Adrenal gland (tissue), 19 donors: ENCODE results near the gene DCPS. TPM values are rescaled to one million over a fixed set of nuclear protein-coding genes. Genes with fewer than 3 reads are reported as not detected.
A peak's percentile ranks its signal among the peaks of the same experiment; 100 is the strongest.
"Not testable (repeated sequence)": the region's sequence is repeated elsewhere in the genome, so short reads cannot be mapped to it uniquely, and the experiment has no call there.

Source experiments
- DNase-seq, 7 donors: peaks; one replicate each; pipeline ENCODE4 v3.0.0-alpha.2; 2019 to 2020
- H3K27ac ChIP-seq, 5 donors: fragments of 200-600 bp; sonication (generic) in 4 of 5; 1 replicate in 3 of 5; 2 replicates in 2 of 5; pipeline versions ENCODE4 v1.5.1 to v1.8.0; 2016 to 2020; ENCODE audit warnings: mild to moderate bottlenecking in 1 of 5
- H3K27me3 ChIP-seq: fragments of 200-600 bp; 2 replicates; pipeline ENCODE4 v1.8.0; 2021
- H3K36me3 ChIP-seq, 2 donors: fragments of 200-600 bp; replicated peaks in 1 of 2; 1 replicate in 1 of 2; 2 replicates in 1 of 2; pipeline versions ENCODE4 v1.5.1 to v1.8.0; 2018 to 2022
- H3K4me1 ChIP-seq, 2 donors: fragments of 200-600 bp; replicated peaks in 1 of 2; 1 replicate in 1 of 2; 2 replicates in 1 of 2; pipeline versions ENCODE4 v1.5.1 to v1.8.0; 2018 to 2021
- H3K4me3 ChIP-seq, 4 donors: fragments of 200-600 bp; sonication (generic) in 3 of 4; one replicate each; pipeline ENCODE4 v1.5.1; 2016 to 2018
- H3K9me3 ChIP-seq, 3 donors: fragments of 200-600 bp; sonication (generic) in 1 of 3; replicated peaks in 1 of 3; 1 replicate in 2 of 3; 2 replicates in 1 of 3; pipeline versions ENCODE4 v1.5.1 to v1.8.0; 2016 to 2021
- CTCF ChIP-seq, 6 experiments: fragments of 450-650 bp in 4 of 6; fragments of 200-600 bp in 2 of 6; sonication (generic) in 1 of 6; IDR thresholded peaks; 1 replicate in 5 of 6; 2 replicates in 1 of 6; pipeline versions ENCODE4 v1.5.1 to v1.8.0; 2016 to 2021; ENCODE audit warnings: antibody characterized with exemption in 6 of 6, mild to moderate bottlenecking in 2 of 6, moderate library complexity in 1 of 6
- POLR2A ChIP-seq, 2 donors: fragments of 450-650 bp; IDR thresholded peaks; one replicate each; pipeline ENCODE4 v1.6.1; 2017; ENCODE audit warnings: antibody characterized with exemption in 2 of 2, mild to moderate bottlenecking in 2 of 2, moderate library complexity in 1 of 2
- WGBS, 4 donors: extraction: QIAGEN DNeasy Blood & Tissue Kit in 2 of 4; methylation state at CpG; one replicate each; pipeline versions ENCODE4 v1.1.5 to v1.1.7; 2013 to 2017; 5-methylcytosine and 5-hydroxymethylcytosine counted together
- intact Hi-C, 2 donors: fragments of 100-400 bp; cut with DNase I; formaldehyde crosslinking; loops; one replicate each; pipeline versions ENCODE4 v1.14.1 to v1.15.0; 2022 to 2023
- long read RNA-seq, 10 donors: library from polyadenylated mRNA in 3 of 10; unstranded in 2 of 10; stranded (forward) in 1 of 10; transcript quantifications; one replicate each; pipeline ENCODE4 v2.0.0 and lab custom pipeline, GENCODE V29; 2021 to 2026
- polyA plus RNA-seq, 3 donors: library from polyadenylated mRNA; stranded (reverse); fragments of 200-250 nt in 2 of 3; fragments of 350-450 nt in 1 of 3; fragmentation: Illumina TruSeq in 1 of 3; extraction: RNeasy Lipid Tissue Mini Kit (QIAGEN cat#74804) in 1 of 3; gene quantifications; one replicate each; pipeline ENCODE4 v1.2.3, GENCODE V29; 2013 to 2014
- total RNA-seq, 9 donors: library from RNA; depleted of rRNA in 4 of 9; stranded (reverse); fragments of >200 nt in 4 of 9; fragments of 120-200 nt in 1 of 9; fragmentation: NEBNext Ultra II Directional in 1 of 9; extraction: Animal tissue kit (Norgen Biotek cat#: 25700) in 1 of 9; gene quantifications; one replicate each; pipeline versions ENCODE4 v1.1.0 to v1.2.4, GENCODE V29; 2013 to 2023
- donor health status: healthy with polysubstance abuse.
- donor health status: Bipolar disorder and iron deficiency.
- donor health status: DM: yes; HTN: yes; CAD: no.
- donor health status: DM: no; HTN: no; CAD: no.
- donor health status: DM: no; HTN: no; CAD: no.
- donor health status: DM: yes; HTN: yes; CAD: no.

The DCPS gene
- total RNA-seq (10 to 100 TPM in 8 of 9 donors, 1 to 10 TPM in 1; 8.3 to 22.2 (median 18.0) TPM), polyA plus RNA-seq (10 to 100 TPM; 18.2 to 45.5 (median 22.4) TPM)
- long read RNA-seq, donor 1, transcript DCPS-201 (6 exons, 1,479 nt): major isoform, 8 of 45 reads
- long read RNA-seq, donor 1, partial matches to known transcripts: 36 of 45 reads
- long read RNA-seq, donor 1, other reads (novel, unspliced or antisense): 0 of 45 reads
- long read RNA-seq, donor 2, partial matches to known transcripts: 0 of 4 reads
- long read RNA-seq, donor 2, other reads (novel, unspliced or antisense): 0 of 4 reads
- long read RNA-seq, donor 3, transcript DCPS-201 (6 exons, 1,479 nt): major isoform, 8 of 9 reads
- long read RNA-seq, donor 3, partial matches to known transcripts: 0 of 9 reads
- long read RNA-seq, donor 3, other reads (novel, unspliced or antisense): 0 of 9 reads
- long read RNA-seq, donor 4, transcript DCPS-201 (6 exons, 1,479 nt): major isoform, 19 of 22 reads
- long read RNA-seq, donor 4, partial matches to known transcripts: 1 of 22 reads
- long read RNA-seq, donor 4, other reads (novel, unspliced or antisense): 1 of 22 reads
- long read RNA-seq, donor 5, transcript DCPS-201 (6 exons, 1,479 nt): major isoform, 15 of 19 reads
- long read RNA-seq, donor 5, partial matches to known transcripts: 0 of 19 reads
- long read RNA-seq, donor 5, other reads (novel, unspliced or antisense): 4 of 19 reads
- long read RNA-seq, donor 6, transcript DCPS-201 (6 exons, 1,479 nt): major isoform, 11 of 12 reads
- long read RNA-seq, donor 6, partial matches to known transcripts: 0 of 12 reads
- long read RNA-seq, donor 6, other reads (novel, unspliced or antisense): 1 of 12 reads
- long read RNA-seq, donor 7, partial matches to known transcripts: 0 of 22 reads
- long read RNA-seq, donor 7, other reads (novel, unspliced or antisense): 20 of 22 reads
- long read RNA-seq, donor 8, transcript DCPS-201 (6 exons, 1,479 nt): major isoform, 7 of 7 reads
- long read RNA-seq, donor 8, partial matches to known transcripts: 0 of 7 reads
- long read RNA-seq, donor 8, other reads (novel, unspliced or antisense): 0 of 7 reads
- long read RNA-seq, donor 9, transcript DCPS-201 (6 exons, 1,479 nt): major isoform, 7 of 28 reads
- long read RNA-seq, donor 9, partial matches to known transcripts: 21 of 28 reads
- long read RNA-seq, donor 9, other reads (novel, unspliced or antisense): 0 of 28 reads
- long read RNA-seq, donor 10, partial matches to known transcripts: 0 of 2 reads
- long read RNA-seq, donor 10, other reads (novel, unspliced or antisense): 0 of 2 reads

GRCh38 chr11:126303623-126304456 lies at the start of gene DCPS:
Gene DCPS, plus strand, starts transcription at chr11:126304060. Its CDS starts 21 bp downstream, at chr11:126304081.
- peak; percentile 90 to 96 (median 92) for DNase-seq
- Histone ChIP-seq H3K27me3 (no peaks in the 10 kb centered on the region), H3K9me3 (no peaks in the 10 kb centered on the region), H3K4me1 (peaks cover 0 to 19% of the 10 kb centered on the region in 2 donors), H3K27ac (peak within 1 kb of the TSS; percentile 71 to 91 (median 86)), H3K4me3 (peak within 1 kb of the TSS in 3 of 4 donors; percentile 15 to 60 (median 57)), H3K36me3 (peaks cover 0 to 11% of the 10 kb centered on the region in 2 donors)
- WGBS, 4 donors: 0 to 3% (median 1%) methylated on average over 14 to 61 of the region's 61 CpGs
- peak; percentile 64 to 80 for TF ChIP-seq POLR2A (IDR thresholded peaks at IDR 0.05)
- no peak for TF ChIP-seq CTCF (IDR thresholded peaks at IDR 0.05)
- intact Hi-C loops: no loop called here

- TF ChIP-seq POLR2A (IDR thresholded peaks at IDR 0.05) (no peak), CTCF (IDR thresholded peaks at IDR 0.05) (no peak)
- no peak overlapping the region for H3K27ac ChIP-seq
- H3K27me3 ChIP-seq: no peaks in the 10 kb centered on the region
- H3K36me3 ChIP-seq: peaks cover 0 to 3% of the 10 kb centered on the region in 2 donors
- intact Hi-C loops: no loop called here
- no peak for DNase-seq
- H3K9me3 ChIP-seq: no peaks in the 10 kb centered on the region
- H3K4me3 ChIP-seq: no peak overlapping the region
- no peaks in the 10 kb centered on the region for H3K4me1 ChIP-seq
- WGBS, 4 donors: 56 to 81% (median 72%) methylated on average over 1 of the region's 1 CpG
Measured at GRCh38 chr11:126254819-126255218, 49.0 kb upstream of the DCPS start.

- 91 to 95% (median 93%) methylated on average over 5 of the region's 5 CpGs for WGBS, 4 donors
- DNase-seq, H3K4me3 ChIP-seq, H3K27me3 ChIP-seq, H3K27ac ChIP-seq, intact Hi-C loops, H3K36me3 ChIP-seq, H3K4me1 ChIP-seq, H3K9me3 ChIP-seq: not testable (repeated sequence)
Measured at GRCh38 chr11:126255507-126255906, 48.4 kb upstream of the DCPS start.

GRCh38 chr11:126256216-126256615 lies 47.6 kb upstream of the DCPS start:
- DNase-seq: no peak
- Histone ChIP-seq H3K9me3 (no peaks in the 10 kb centered on the region), H3K4me3 (no peak overlapping the region), H3K27ac (no peak overlapping the region), H3K36me3 (peaks cover 0 to 3% of the 10 kb centered on the region in 2 donors), H3K4me1 (no peaks in the 10 kb centered on the region), H3K27me3 (no peaks in the 10 kb centered on the region)
- TF ChIP-seq POLR2A (IDR thresholded peaks at IDR 0.05): no peak
- TF ChIP-seq CTCF (IDR thresholded peaks at IDR 0.05): no peak
- 91 to 94% (median 93%) methylated on average over 4 of the region's 4 CpGs for WGBS, 4 donors
- intact Hi-C loops: no loop called here
